OCI-LY3 (cell line): ENCODE measurements around the gene HOXA6.

Source experiments
- H2AFZ ChIP-seq: fragments of 200-600, 300-600 bp; shearing (Covaris generic); 2 replicates; pipeline ENCODE4 v1.6.0; 2014; ENCODE audit warnings: antibody characterized with exemption, low read depth, low read length
- H3K27ac ChIP-seq: fragments of 200-600, 300-600 bp; sonication (generic); 2 replicates; pipeline ENCODE4 v1.5.1; 2014; ENCODE audit warnings: mild to moderate bottlenecking, low read length, moderate library complexity, mixed read lengths
- H3K27me3 ChIP-seq: fragments of 200-600, 300-600 bp; sonication (generic); 2 replicates; pipeline ENCODE4 v1.6.1; 2014; ENCODE audit warnings: low read depth, low read length, mixed read lengths
- H3K36me3 ChIP-seq: fragments of 200-600, 300-600 bp; sonication (generic); replicated peaks from 2 replicates; pipeline ENCODE3; 2014; ENCODE audit warnings: low read depth, low read length, mixed read lengths
- H3K4me1 ChIP-seq: fragments of 300-600, 200-600 bp; sonication (generic); 2 replicates; pipeline ENCODE4 v1.6.1; 2014; ENCODE audit warnings: low read length, mixed read lengths
- H3K4me2 ChIP-seq: fragments of 200-600, 300-600 bp; sonication (generic); 2 replicates; pipeline ENCODE4 v1.6.1; 2014; ENCODE audit warnings: low read length, mixed read lengths
- H3K4me3 ChIP-seq: fragments of 300-600, 200-600 bp; sonication (generic); 2 replicates; pipeline ENCODE4 v1.5.1; 2014; ENCODE audit warnings: antibody characterized with exemption, mild to moderate bottlenecking, low read length, moderate library complexity
- H3K79me2 ChIP-seq: fragments of 300-600, 200-600 bp; shearing (Covaris generic); 2 replicates; pipeline ENCODE4 v1.6.1; 2014; ENCODE audit warnings: mild to moderate bottlenecking, low read length, mixed read lengths
- H3K9ac ChIP-seq: fragments of 300-600, 200-600 bp; shearing (Covaris generic); 2 replicates; pipeline ENCODE4 v1.6.0; 2014; ENCODE audit warnings: mild to moderate bottlenecking, low read length, moderate library complexity
- H3K9me3 ChIP-seq: fragments of 200-600, 300-600 bp; shearing (Covaris generic); 2 replicates; pipeline ENCODE4 v1.6.1; 2014; ENCODE audit warnings: low read length, mixed read lengths; ENCODE audit not compliant: insufficient read depth
- H4K20me1 ChIP-seq: fragments of 200-600, 300-600 bp; sonication (generic); 2 replicates; pipeline ENCODE4 v1.6.1; 2016; ENCODE audit warnings: low read length, mixed read lengths; ENCODE audit not compliant: insufficient read depth
- EZH2phosphoT487 ChIP-seq: fragments of 200-600 bp; shearing (Covaris generic); IDR thresholded peaks from 2 replicates; pipeline ENCODE4 v1.6.1; 2018; ENCODE audit warnings: antibody characterized with exemption, mixed run types, low read depth
- TF ChIP-seq, protein P1 (sequence below): fragments of 200-600, 300-600 bp; sonication (generic); IDR thresholded peaks from 2 replicates; pipeline ENCODE4 v1.5.1; 2014; ENCODE audit warnings: antibody characterized with exemption, low read length, low read depth

HOXA6 gene

DNA sequence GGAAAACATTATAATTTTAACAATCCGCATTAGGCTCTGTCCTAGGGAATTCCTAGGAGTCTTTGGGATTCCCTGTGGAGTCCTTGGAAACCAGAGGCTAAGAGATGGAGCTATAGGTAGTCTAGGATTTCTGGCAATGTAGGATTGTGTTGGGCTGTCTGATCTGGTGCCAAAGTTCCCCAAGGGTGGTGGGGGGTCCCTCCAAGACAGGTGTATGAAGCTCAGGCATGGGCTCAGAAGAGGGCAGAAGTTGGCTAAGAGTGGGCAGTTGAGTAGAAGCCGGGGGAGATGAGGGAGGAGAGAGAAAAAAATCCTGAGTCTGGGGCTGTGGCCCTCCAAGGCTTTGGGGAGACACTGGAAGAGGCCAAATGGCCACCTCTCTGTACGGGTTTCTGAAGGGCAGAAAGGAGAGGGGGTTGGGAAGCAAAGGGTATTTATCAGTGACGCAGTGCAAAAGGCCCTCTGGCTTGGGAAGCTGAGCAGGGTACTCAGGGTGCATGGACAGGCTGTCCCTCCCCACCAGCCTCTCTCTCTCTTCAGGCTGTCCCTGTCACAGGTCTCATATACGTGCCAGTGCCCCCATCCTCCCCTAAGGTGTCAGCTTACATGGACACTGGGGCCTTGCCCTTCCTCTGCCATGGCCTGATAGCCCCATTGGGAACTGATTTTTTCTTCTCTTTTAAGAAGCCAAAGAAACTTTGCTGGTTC, 929 bp downstream of the HOXA6 start:
- Histone ChIP-seq H3K4me3 (no peak overlapping the region), H3K9ac (no peak overlapping the region), H3K4me1 (peaks cover 12% of the 10 kb centered on the region; the same call in 1 of the 2 replicates), H3K27me3 (no peaks in the 10 kb centered on the region; the same call in 1 of the 2 replicates), H3K36me3 (no peaks in the 10 kb centered on the region), H3K4me2 (no peak overlapping the region), H3K79me2 (peaks cover 12% of the 10 kb centered on the region), H3K27ac (no peak overlapping the region), H2AFZ (no peak overlapping the region), H4K20me1 (no peaks in the 10 kb centered on the region), H3K9me3 (no peaks in the 10 kb centered on the region)
- TF ChIP-seq, protein P1, sequence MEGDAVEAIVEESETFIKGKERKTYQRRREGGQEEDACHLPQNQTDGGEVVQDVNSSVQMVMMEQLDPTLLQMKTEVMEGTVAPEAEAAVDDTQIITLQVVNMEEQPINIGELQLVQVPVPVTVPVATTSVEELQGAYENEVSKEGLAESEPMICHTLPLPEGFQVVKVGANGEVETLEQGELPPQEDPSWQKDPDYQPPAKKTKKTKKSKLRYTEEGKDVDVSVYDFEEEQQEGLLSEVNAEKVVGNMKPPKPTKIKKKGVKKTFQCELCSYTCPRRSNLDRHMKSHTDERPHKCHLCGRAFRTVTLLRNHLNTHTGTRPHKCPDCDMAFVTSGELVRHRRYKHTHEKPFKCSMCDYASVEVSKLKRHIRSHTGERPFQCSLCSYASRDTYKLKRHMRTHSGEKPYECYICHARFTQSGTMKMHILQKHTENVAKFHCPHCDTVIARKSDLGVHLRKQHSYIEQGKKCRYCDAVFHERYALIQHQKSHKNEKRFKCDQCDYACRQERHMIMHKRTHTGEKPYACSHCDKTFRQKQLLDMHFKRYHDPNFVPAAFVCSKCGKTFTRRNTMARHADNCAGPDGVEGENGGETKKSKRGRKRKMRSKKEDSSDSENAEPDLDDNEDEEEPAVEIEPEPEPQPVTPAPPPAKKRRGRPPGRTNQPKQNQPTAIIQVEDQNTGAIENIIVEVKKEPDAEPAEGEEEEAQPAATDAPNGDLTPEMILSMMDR, result no peak
- TF ChIP-seq EZH2phosphoT487, result no peak

DNA sequence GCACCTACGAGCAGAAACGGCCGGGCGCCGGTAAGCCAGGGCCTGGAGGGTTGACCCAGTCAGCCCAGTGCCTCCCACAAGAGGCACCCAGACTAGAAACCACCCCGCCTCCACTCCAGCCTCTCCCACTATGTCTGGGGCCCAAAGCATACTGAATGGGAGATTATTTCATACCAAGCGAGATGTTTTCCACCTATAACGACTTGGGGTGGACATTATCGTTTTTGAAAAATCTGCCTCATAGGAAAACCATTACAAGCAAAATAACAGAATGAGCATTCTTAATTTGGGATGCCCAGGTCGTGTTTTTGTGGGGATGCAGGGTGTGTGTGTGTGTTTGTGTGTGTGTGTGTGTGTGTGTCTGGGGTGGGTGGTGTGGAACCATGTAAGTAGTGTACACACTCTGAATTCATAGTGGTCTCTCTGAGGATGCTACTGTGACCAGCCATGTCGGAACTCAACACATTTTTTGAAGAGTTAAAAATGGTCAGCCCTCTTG, 1.6 kb downstream of the HOXA6 start:
- Histone ChIP-seq H3K4me2 (no peak overlapping the region), H3K79me2 (peaks cover 12% of the 10 kb centered on the region), H3K27ac (no peak overlapping the region), H3K4me1 (peaks cover 9% of the 10 kb centered on the region; the same call in 1 of the 2 replicates), H2AFZ (no peak overlapping the region), H3K9me3 (no peaks in the 10 kb centered on the region), H3K9ac (no peak overlapping the region), H3K27me3 (no peaks in the 10 kb centered on the region; the same call in 1 of the 2 replicates), H3K36me3 (no peaks in the 10 kb centered on the region), H4K20me1 (no peaks in the 10 kb centered on the region), H3K4me3 (no peak overlapping the region)
- TF ChIP-seq, protein P1, result no peak
- no peak for TF ChIP-seq EZH2phosphoT487

DNA sequence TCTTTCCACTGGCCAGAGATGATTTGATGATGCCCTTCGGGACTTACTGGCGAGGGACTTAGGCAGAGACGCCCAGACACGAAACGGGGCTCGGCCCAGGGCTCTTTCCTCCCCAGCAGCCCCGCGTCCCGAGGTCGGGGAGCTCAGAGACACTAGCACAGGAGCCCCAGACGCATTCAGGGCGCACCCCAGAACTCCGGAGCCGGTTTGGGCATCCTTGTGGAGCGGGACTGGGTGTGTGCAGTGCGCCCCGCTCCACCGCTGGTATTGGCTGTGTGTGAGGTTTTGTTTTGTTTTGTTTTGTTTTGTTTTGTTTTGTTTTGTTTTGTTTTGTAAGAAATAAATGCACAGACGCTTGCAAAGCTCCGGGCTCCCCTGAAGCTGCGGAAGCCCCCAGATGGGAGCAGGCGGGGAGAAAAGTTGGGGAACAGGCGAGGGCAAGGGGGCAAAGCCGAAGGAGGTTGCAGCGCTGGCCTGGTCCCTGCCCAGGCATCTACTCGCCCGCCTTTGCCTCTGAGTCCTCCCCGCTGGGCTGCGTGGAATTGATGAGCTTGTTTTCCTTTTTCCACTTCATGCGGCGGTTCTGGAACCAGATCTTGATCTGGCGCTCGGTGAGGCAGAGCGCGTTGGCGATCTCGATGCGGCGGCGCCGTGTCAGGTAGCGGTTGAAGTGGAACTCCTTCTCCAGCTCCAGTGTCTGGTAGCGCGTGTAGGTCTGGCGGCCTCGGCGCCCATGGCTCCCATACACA, 2.2 kb downstream of the HOXA6 start:
- no peak overlapping the region for H2AFZ ChIP-seq
- H4K20me1 ChIP-seq, result no peaks in the 10 kb centered on the region
- H3K79me2 ChIP-seq, result peaks cover 12% of the 10 kb centered on the region
- no peak overlapping the region for H3K27ac ChIP-seq
- no peak overlapping the region for H3K4me2 ChIP-seq
- no peaks in the 10 kb centered on the region for H3K36me3 ChIP-seq
- H3K27me3 ChIP-seq, result no peaks in the 10 kb centered on the region; the same call in 1 of the 2 replicates
- no peaks in the 10 kb centered on the region for H3K9me3 ChIP-seq
- peaks cover 9% of the 10 kb centered on the region; the same call in 1 of the 2 replicates for H3K4me1 ChIP-seq
- H3K9ac ChIP-seq, result no peak overlapping the region
- no peak for TF ChIP-seq EZH2phosphoT487
- TF ChIP-seq, protein P1, result no peak
- H3K4me3 ChIP-seq, result no peak overlapping the region

DNA sequence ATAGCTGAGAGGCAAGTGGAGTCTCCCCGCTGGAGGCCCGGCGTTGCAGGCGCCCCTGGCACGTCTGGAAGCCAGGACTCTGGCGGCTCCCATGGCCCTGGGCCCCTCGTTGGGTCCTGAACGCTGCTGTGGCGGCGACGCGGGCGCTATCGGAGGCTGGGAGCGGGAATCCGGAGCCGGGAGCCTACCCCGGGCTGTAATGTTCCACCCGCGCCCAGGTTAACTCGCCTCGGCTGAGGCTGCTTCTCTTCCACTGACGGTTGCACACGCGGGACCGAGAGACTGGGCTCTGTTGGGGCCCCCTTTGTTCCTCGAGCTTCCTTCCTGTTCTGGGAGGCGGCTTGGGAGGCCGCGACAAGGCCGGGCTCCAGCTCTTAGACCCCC, 2.8 kb downstream of the HOXA6 start:
- Histone ChIP-seq H2AFZ (no peak overlapping the region), H3K9me3 (no peaks in the 10 kb centered on the region), H3K36me3 (no peaks in the 10 kb centered on the region), H3K4me1 (peaks cover 9% of the 10 kb centered on the region; the same call in 1 of the 2 replicates), H4K20me1 (no peaks in the 10 kb centered on the region), H3K79me2 (peaks cover 7% of the 10 kb centered on the region), H3K27ac (no peak overlapping the region), H3K27me3 (no peaks in the 10 kb centered on the region; the same call in 1 of the 2 replicates), H3K9ac (no peak overlapping the region), H3K4me2 (no peak overlapping the region), H3K4me3 (no peak overlapping the region)
- no peak for TF ChIP-seq EZH2phosphoT487
- TF ChIP-seq, protein P1, result no peak
